ENCODE data around the gene C12orf43.
A peak's percentile ranks its signal among the peaks of the same experiment; 100 is the strongest.

Gene C12orf43

GRCh38 chr12:121011820-121012219, 4.5 kb downstream of the C12orf43 start:
- TF ChIP-seq CTCF (conservative IDR thresholded peaks at IDR 0.05) = no peak
- no peak overlapping the region for H3K27ac ChIP-seq

- TF ChIP-seq CTCF (conservative IDR thresholded peaks at IDR 0.05) = no peak
- H3K27ac ChIP-seq = no peak overlapping the region
These were observed 5.4 kb downstream of the C12orf43 start for GRCh38 chr12:121010860-121011259.

GRCh38 chr12:121009741-121010140, 6.5 kb downstream of the C12orf43 start:
- TF ChIP-seq CTCF (conservative IDR thresholded peaks at IDR 0.05) = peak; percentile 88
- no peak overlapping the region for H3K27ac ChIP-seq

DNA sequence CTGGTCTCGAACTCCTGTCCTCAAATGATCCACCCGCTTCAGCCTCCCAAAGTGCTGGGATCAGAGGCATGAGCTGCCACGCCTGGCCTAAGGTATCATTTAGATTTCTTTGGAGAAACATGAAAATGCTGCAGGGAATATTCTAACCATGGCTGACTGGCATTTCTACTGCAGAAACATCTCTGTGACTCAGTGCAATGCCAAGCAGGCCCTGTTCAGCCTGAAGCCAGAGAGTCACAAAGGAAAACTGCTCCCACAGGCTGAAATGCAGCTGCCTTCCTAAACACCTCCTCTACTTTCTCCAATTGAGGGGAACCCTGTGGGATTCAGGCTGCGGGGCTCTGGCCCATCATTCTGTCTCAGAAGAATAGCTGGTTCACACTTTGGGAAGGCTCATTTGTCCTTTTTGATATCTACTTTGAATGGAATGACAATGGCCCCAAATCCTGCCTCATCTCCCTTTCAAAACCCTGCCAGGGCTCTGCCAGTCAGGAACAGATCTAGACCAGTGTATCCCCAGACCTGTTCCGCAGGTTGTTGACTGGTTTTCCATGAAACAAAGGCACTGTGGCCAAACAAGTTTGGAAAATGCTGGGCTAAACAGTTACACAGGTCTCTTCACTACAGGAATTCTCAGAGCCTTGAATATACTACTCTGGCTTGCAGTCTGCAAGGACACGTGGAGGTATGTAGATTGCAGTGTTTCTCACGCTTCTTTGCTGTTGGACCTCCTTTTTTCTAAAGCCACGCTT, 7.8 kb downstream of the C12orf43 start:
- no peak for TF ChIP-seq CTCF (conservative IDR thresholded peaks at IDR 0.05)
- H3K27ac ChIP-seq = no peak overlapping the region

- no peak overlapping the region for H3K27ac ChIP-seq
These were observed 10.9 kb downstream of the C12orf43 start for GRCh38 chr12:121005346-121005815.

DNA sequence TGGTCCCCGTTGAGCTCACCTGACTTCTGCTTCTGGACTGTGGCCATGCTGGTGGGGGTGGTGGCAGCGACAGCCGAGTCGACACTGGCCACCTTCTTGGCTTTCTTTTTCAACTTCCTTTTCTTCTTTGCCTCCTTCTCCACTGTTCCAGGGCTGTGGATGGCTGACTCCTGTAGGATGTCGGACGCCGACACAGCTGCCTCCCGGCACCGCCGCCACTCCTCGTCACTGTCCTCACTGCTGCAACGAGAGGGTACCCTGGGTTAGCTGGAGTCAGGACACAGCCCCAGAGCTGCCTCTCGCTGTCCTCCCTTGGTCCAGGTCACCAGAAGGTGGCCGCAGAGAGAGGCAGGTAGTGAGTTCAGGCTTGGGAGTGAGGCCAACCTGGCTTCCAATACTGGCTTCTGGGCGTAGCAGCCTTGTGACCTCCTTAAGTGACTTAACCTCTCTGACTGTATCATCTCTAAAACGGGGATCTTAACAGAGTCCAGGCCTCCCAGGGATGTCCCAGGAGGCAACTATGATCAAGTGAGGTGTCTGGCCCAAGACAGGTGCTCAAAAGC, 12.0 kb downstream of the C12orf43 start:
- no peak overlapping the region for H3K27ac ChIP-seq
- no peak for TF ChIP-seq CTCF (conservative IDR thresholded peaks at IDR 0.05)

More at GRCh38 chr12:121005346-121005815, 10.9 kb downstream of the C12orf43 start:
- peak; percentile 71 for TF ChIP-seq CTCF (conservative IDR thresholded peaks at IDR 0.05)

GRCh38 chr12:121003650-121004049, 12.6 kb downstream of the C12orf43 start:
- TF ChIP-seq CTCF (conservative IDR thresholded peaks at IDR 0.05) = peak; percentile 44
- H3K27ac ChIP-seq = no peak overlapping the region

Data from VCaP (cell line).